Endothelial cell of umbilical vein (primary cell): Measurements from ENCODE around the gene LPP. TPM values are rescaled to one million over a fixed set of nuclear protein-coding genes. Genes with fewer than 3 reads are reported as not detected.
A peak's percentile ranks its signal among the peaks of the same experiment; 100 is the strongest.

ENCODE experiments used
- BruUV-seq: library from RNA; stranded (reverse); fragments of 400-500 nt; replicated peaks from 2 replicates; lab custom pipeline; 2021; lab: Mats Ljungman, UMichigan
- CTCF ChIA-PET: fragments of 300-600, 350-600 bp; sonication (Branson Sonifier 250); formaldehyde crosslinking; loops from one replicate; lab custom pipeline; 2021; ENCODE audit warnings: antibody characterized with exemption, inconsistent platforms; lab: Charles Lee
- POLR2A ChIA-PET: fragments of 300-600, 350-600 bp; sonication (Branson Sonifier 250); formaldehyde crosslinking; loops from one replicate; lab custom pipeline; 2021; ENCODE audit warnings: antibody characterized with exemption, inconsistent platforms; lab: Charles Lee
- DNase-seq: peaks from one replicate; pipeline ENCODE4 v3.0.0-alpha.2; 2011; ENCODE audit warnings: low read depth, low spot score
- FAIRE-seq: peaks from 2 replicates; lab custom pipeline; 2011; peaks lifted over from hg19 to GRCh38; lab: Jason Lieb, UNC
- H2AFZ ChIP-seq: 2 replicates; pipeline ENCODE4 v1.6.0; 2012; ENCODE audit warnings: low read depth, low read length, control low read depth, inconsistent platforms
- H3K27ac ChIP-seq: 2 replicates; pipeline ENCODE4 v1.5.1; 2011; ENCODE audit warnings: low read depth, mild to moderate bottlenecking, control low read depth, low read length, moderate library complexity; ENCODE audit not compliant: insufficient read depth
- H3K27me3 ChIP-seq, 2 experiments: 2 replicates each; pipeline versions ENCODE4 v1.6.0 to v1.6.1; 2011; ENCODE audit warnings: low read length in 2 of 2, mixed read lengths in 1 of 2; ENCODE audit not compliant: control insufficient read depth in 2 of 2, insufficient read depth in 2 of 2
- H3K36me3 ChIP-seq, 2 experiments: 2 replicates in 1 of 2; 3 replicates in 1 of 2; pipeline ENCODE4 v1.5.1; 2011; ENCODE audit warnings: low read length in 2 of 2, mild to moderate bottlenecking in 1 of 2, moderate library complexity in 1 of 2; ENCODE audit not compliant: control insufficient read depth in 2 of 2, insufficient read depth in 2 of 2; ENCODE audit errors: extremely low read depth in 1 of 2
- H3K4me1 ChIP-seq: 3 replicates; pipeline ENCODE4 v1.5.1; 2011; ENCODE audit warnings: mild to moderate bottlenecking, low read length; ENCODE audit not compliant: control insufficient read depth, insufficient read depth; ENCODE audit errors: extremely low read depth
- H3K4me2 ChIP-seq: 2 replicates; pipeline ENCODE4 v1.6.1; 2011; ENCODE audit warnings: low read length, control low read depth, mixed read lengths; ENCODE audit not compliant: insufficient read depth
- H3K4me3 ChIP-seq, 3 experiments: fragments of 200-600 bp in 1 of 3; sonication (generic), shearing (Covaris generic) in 1 of 3; replicated peaks in 1 of 3; 2 replicates each; pipeline ENCODE4 v1.5.1; 2011 to 2016; ENCODE audit warnings: control low read depth in 3 of 3, low read length in 3 of 3, mild to moderate bottlenecking in 2 of 3, inconsistent platforms in 1 of 3, low read depth in 1 of 3, moderate library complexity in 1 of 3; ENCODE audit not compliant: insufficient read depth in 1 of 3
- H3K79me2 ChIP-seq: 2 replicates; pipeline ENCODE4 v1.6.0; 2012; ENCODE audit warnings: low read length, inconsistent platforms; ENCODE audit not compliant: control insufficient read depth, insufficient read depth
- H3K9ac ChIP-seq: replicated peaks from 2 replicates; pipeline ENCODE3; 2011; ENCODE audit warnings: low read length, control low read depth; ENCODE audit not compliant: insufficient read depth; ENCODE audit errors: extremely low read depth
- H3K9me1 ChIP-seq: replicated peaks from 3 replicates; pipeline ENCODE4 v1.6.0; 2011; ENCODE audit warnings: mild to moderate bottlenecking, low read length; ENCODE audit not compliant: control insufficient read depth, insufficient read depth; ENCODE audit errors: extremely low read depth
- H3K9me3 ChIP-seq: replicated peaks from 2 replicates; pipeline ENCODE4 v1.5.1; 2012; ENCODE audit warnings: low read length, inconsistent platforms; ENCODE audit not compliant: control insufficient read depth, insufficient read depth
- H4K20me1 ChIP-seq: replicated peaks from 2 replicates; pipeline ENCODE3; 2011; ENCODE audit warnings: mild to moderate bottlenecking, low read length; ENCODE audit not compliant: control insufficient read depth, insufficient read depth; ENCODE audit errors: extremely low read depth
- EZH2 ChIP-seq: IDR thresholded peaks from 2 replicates; pipeline ENCODE4 v1.6.1; 2012; ENCODE audit warnings: borderline replicate concordance, low read depth, mild to moderate bottlenecking, moderate library complexity, low read length, inconsistent platforms; ENCODE audit not compliant: severe bottlenecking
- GATA2 ChIP-seq: IDR thresholded peaks from 2 replicates; pipeline ENCODE4 v1.7.0; 2011; ENCODE audit warnings: low read depth, mild to moderate bottlenecking, moderate library complexity, mixed read lengths, low read length; ENCODE audit not compliant: insufficient read length, insufficient read depth
- JUN ChIP-seq: IDR thresholded peaks from 2 replicates; pipeline ENCODE4 v1.6.1; 2011; ENCODE audit warnings: borderline replicate concordance, low read depth; ENCODE audit not compliant: insufficient read length, insufficient read depth
- MYC ChIP-seq: IDR thresholded peaks from one replicate; pipeline ENCODE4 v1.6.1; 2011; ENCODE audit warnings: mild to moderate bottlenecking, low read depth, low read length
- POLR2A ChIP-seq: IDR thresholded peaks from 2 replicates; pipeline ENCODE4 v1.6.1; 2012; ENCODE audit warnings: low read depth, mild to moderate bottlenecking, control low read depth, low read length
- POLR2AphosphoS5 ChIP-seq: IDR thresholded peaks from 2 replicates; pipeline ENCODE4 v1.6.1; 2012; ENCODE audit warnings: low read depth, mild to moderate bottlenecking, control low read depth, low read length, moderate library complexity; ENCODE audit not compliant: insufficient read depth
- dilution Hi-C: fragments of 300-500 bp; cut with MboI; formaldehyde crosslinking; loops from one replicate; pipeline ENCODE4 v1.15.0; 2019; ENCODE audit warnings: low sequenced_read_pairs; ENCODE audit not compliant: extremely low pct_ligation_motif_present
- intact Hi-C: fragments of 100-400 bp; cut with micrococcal nuclease; formaldehyde crosslinking; loops from one replicate; pipeline ENCODE4 v1.10.0; 2022
- polyA plus RNA-seq, 4 experiments: library from polyadenylated mRNA; depleted of rRNA in 3 of 4; stranded (reverse) in 3 of 4; unstranded in 1 of 4; fragments of >200 nt; gene quantifications; 2 replicates each; pipeline versions ENCODE4 v1.2.1 to v1.2.3, GENCODE V29; 2011 to 2012; ENCODE audit warnings: missing spikeins in 1 of 4
- total RNA-seq: library from RNA; stranded (reverse); gene quantifications from 2 replicates; pipeline ENCODE4 v1.2.3, GENCODE V29; 2021
- TF ChIP-seq, protein P1 (sequence below): IDR thresholded peaks from 2 replicates; pipeline ENCODE4 v1.6.1; 2011; ENCODE audit not compliant: insufficient read depth, insufficient read length
- TF ChIP-seq, protein P2 (sequence below), 2 donors: IDR thresholded peaks; 1 replicate in 1 of 2; 2 replicates in 1 of 2; pipeline ENCODE4 v1.5.1; 2011; ENCODE audit warnings: low read length in 2 of 2, mild to moderate bottlenecking in 2 of 2, moderate library complexity in 2 of 2, control low read depth in 1 of 2, inconsistent platforms in 1 of 2, low read depth in 1 of 2; ENCODE audit not compliant: insufficient read depth in 1 of 2; ENCODE audit errors: extremely low read depth in 1 of 2

The LPP gene
- total and polyA plus RNA-seq, 2 donors (not counting 3 experiments of a cell fraction or from before 2014, with no cell fraction given): 16.9 to 153 TPM

GRCh38 chr3:188491276-188491687 lies 337.3 kb downstream of the LPP start:
- H3K4me1 ChIP-seq: peaks cover 7% of the 10 kb centered on the region
- ChIA-PET POLR2A (no interaction called here), CTCF (interaction anchor here (1.2 kb wide), 1 partner anchor 20 kb away, joined by 3 read pairs; no protein-coding TSS in a partner anchor)
- H3K36me3 ChIP-seq: no peaks in the 10 kb centered on the region
- no peaks in the 10 kb centered on the region for H3K9me3 ChIP-seq
- H3K27me3 ChIP-seq: no peaks in the 10 kb centered on the region
- dilution Hi-C loops (no loop called here), intact Hi-C loops (no loop called here)
- H3K4me2 ChIP-seq: no peak overlapping the region
- H4K20me1 ChIP-seq: no peaks in the 10 kb centered on the region
- no peak overlapping the region for H3K9ac ChIP-seq
- H3K9me1 ChIP-seq: no peaks in the 10 kb centered on the region
- TF ChIP-seq, protein P1, sequence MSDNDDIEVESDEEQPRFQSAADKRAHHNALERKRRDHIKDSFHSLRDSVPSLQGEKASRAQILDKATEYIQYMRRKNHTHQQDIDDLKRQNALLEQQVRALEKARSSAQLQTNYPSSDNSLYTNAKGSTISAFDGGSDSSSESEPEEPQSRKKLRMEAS: no peak
- TF ChIP-seq POLR2AphosphoS5: no peak
- TF ChIP-seq POLR2A: no peak
- TF ChIP-seq, protein P2, sequence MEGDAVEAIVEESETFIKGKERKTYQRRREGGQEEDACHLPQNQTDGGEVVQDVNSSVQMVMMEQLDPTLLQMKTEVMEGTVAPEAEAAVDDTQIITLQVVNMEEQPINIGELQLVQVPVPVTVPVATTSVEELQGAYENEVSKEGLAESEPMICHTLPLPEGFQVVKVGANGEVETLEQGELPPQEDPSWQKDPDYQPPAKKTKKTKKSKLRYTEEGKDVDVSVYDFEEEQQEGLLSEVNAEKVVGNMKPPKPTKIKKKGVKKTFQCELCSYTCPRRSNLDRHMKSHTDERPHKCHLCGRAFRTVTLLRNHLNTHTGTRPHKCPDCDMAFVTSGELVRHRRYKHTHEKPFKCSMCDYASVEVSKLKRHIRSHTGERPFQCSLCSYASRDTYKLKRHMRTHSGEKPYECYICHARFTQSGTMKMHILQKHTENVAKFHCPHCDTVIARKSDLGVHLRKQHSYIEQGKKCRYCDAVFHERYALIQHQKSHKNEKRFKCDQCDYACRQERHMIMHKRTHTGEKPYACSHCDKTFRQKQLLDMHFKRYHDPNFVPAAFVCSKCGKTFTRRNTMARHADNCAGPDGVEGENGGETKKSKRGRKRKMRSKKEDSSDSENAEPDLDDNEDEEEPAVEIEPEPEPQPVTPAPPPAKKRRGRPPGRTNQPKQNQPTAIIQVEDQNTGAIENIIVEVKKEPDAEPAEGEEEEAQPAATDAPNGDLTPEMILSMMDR (IDR thresholded peaks at IDR 0.05; ENCODE audit: extremely low read depth in 1 of 2, insufficient read depth in 1 of 2, low read depth in 1 of 2, low read length in 2 of 2): no peak
- TF ChIP-seq EZH2: no peak
- TF ChIP-seq GATA2: no peak
- no peak overlapping the region for H3K27ac ChIP-seq
- BruUV-seq: no TSS peak
- DNase-seq (peak; percentile 63), FAIRE-seq (peak; percentile 38)
- no peak overlapping the region for H2AFZ ChIP-seq
- no peak overlapping the region for H3K4me3 ChIP-seq
- no peaks in the 10 kb centered on the region for H3K79me2 ChIP-seq

GRCh38 chr3:188496390-188496789 lies 342.4 kb downstream of the LPP start:
- Histone ChIP-seq H3K4me1 (peaks cover 7% of the 10 kb centered on the region), H3K4me3 (no peak overlapping the region), H3K79me2 (no peaks in the 10 kb centered on the region), H3K9me3 (no peaks in the 10 kb centered on the region), H3K27ac (no peak overlapping the region), H3K9me1 (no peaks in the 10 kb centered on the region), H3K36me3 (no peaks in the 10 kb centered on the region), H3K9ac (no peak overlapping the region), H3K27me3 (no peaks in the 10 kb centered on the region), H2AFZ (no peak overlapping the region), H3K4me2 (no peak overlapping the region), H4K20me1 (no peaks in the 10 kb centered on the region)
- BruUV-seq: no TSS peak
- ChIA-PET CTCF (no interaction called here), POLR2A (no interaction called here)
- intact Hi-C loops: no loop called here
- no peak for DNase-seq
- TF ChIP-seq, protein P2 (IDR thresholded peaks at IDR 0.05; ENCODE audit: extremely low read depth in 1 of 2, insufficient read depth in 1 of 2, low read depth in 1 of 2, low read length in 2 of 2): no peak
- TF ChIP-seq JUN (no peak), EZH2 (no peak), MYC (no peak), POLR2AphosphoS5 (no peak), POLR2A (no peak)
- dilution Hi-C loops: no loop called here
- no peak for FAIRE-seq
